Memory B cell (primary cell): ENCODE measurements around the gene TTC28.
"Not testable (repeated sequence)": the region's sequence is repeated elsewhere in the genome, so short reads cannot be mapped to it uniquely, and the experiment has no call there.

ENCODE experiments used
- ATAC-seq: fragments of 150-1000 bp; cut with Tn5 transposase; 2 replicates; pipeline ENCODE4 v1.10.0; 2021; ENCODE audit warnings: low read depth, mild to moderate bottlenecking, moderate library complexity
- DNase-seq, 2 donors: peaks; one replicate each; pipeline ENCODE4 v3.0.0; 2022; ENCODE audit warnings: low spot score in 2 of 2
- H3K27ac Mint-ChIP-seq: one replicate; pipeline ENCODE4 v1.8.0; 2022; ENCODE audit warnings: mild to moderate bottlenecking, moderate library complexity, mixed read lengths
- H3K27me3 Mint-ChIP-seq: one replicate; pipeline ENCODE4 v1.8.0; 2022; ENCODE audit warnings: mixed read lengths
- H3K36me3 Mint-ChIP-seq: one replicate; pipeline ENCODE4 v1.8.0; 2022; ENCODE audit warnings: mild to moderate bottlenecking, mixed read lengths
- H3K4me1 Mint-ChIP-seq: one replicate; pipeline ENCODE4 v1.8.0; 2022; ENCODE audit warnings: mixed read lengths
- H3K4me3 Mint-ChIP-seq: one replicate; pipeline ENCODE4 v1.8.0; 2022; ENCODE audit warnings: mild to moderate bottlenecking, moderate library complexity, mixed read lengths
- H3K9me3 Mint-ChIP-seq: one replicate; pipeline ENCODE4 v1.8.0; 2022; ENCODE audit warnings: mixed read lengths

The TTC28 gene

DNA sequence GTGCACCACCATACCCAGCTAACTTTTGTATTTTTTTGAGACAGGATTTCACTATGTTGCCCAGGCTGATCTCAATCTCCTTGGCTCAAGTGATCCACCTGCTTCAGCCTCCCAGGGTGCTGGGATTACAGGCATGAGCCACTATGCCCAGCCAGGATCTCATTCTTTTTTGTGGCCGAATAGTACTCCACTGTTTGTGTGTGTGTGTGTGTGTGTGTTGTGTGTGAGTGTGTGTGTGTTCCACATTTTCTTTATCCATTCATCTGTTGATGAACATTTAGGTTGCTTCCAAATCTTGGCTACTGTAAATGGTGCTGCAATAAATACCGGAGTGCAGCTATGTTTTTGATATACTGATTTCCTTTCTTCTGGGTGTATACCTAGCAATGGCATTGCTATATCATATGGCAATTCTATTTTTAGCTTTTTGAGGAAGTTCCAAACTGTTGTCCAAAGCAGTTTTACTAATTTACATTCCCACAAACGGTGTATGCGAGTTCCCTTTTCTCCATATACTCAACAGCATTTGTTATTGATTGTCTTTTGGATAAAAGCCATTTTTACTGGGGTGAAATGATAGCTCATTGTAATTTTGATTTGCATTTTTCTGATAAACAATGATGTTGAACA, 105.4 kb downstream of the TTC28 start:
- no peaks in the 10 kb centered on the region for H3K36me3 Mint-ChIP-seq
- H3K27ac Mint-ChIP-seq = no peak overlapping the region
- H3K9me3 Mint-ChIP-seq = no peaks in the 10 kb centered on the region
- H3K4me1 Mint-ChIP-seq = no peaks in the 10 kb centered on the region
- no peak overlapping the region for H3K4me3 Mint-ChIP-seq
- ATAC-seq = no peak
- DNase-seq = no peak
- H3K27me3 Mint-ChIP-seq = peaks cover 8% of the 10 kb centered on the region

DNA sequence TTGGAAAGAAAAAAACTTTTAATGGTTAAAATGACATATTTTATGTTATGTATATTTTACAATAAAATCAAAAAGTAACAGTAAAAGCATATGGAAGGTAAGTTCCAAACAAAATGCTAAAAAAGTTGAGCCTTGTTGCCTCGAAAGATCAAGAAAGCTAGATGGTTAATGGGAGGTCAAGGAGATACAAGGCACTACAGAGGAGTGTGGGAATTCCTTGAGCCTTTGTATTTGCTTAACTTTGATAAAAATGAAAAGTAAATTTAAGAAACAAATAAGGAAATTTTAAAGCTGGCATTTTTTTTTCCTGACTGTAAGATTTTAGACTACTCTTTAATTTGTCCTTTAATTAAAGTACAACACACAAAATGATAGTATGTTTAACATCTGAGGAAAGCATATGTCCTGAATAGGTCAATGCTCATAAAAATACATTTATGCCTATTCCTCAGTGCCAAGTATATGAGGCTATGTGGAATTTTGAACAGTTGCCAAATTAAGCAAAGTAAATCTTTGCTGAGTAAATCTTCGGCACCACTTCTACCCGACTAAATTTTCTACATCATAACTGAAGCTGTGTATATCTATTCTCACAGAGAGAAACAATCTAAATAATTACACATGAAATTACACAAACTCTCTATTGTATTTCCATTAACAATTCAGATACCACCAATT, 108.8 kb downstream of the TTC28 start:
- DNase-seq (no peak), ATAC-seq (no peak)
- H3K36me3 Mint-ChIP-seq = no peaks in the 10 kb centered on the region
- no peak overlapping the region for H3K4me3 Mint-ChIP-seq
- no peak overlapping the region for H3K27ac Mint-ChIP-seq
- peaks cover 6% of the 10 kb centered on the region for H3K27me3 Mint-ChIP-seq
- no peaks in the 10 kb centered on the region for H3K4me1 Mint-ChIP-seq
- H3K9me3 Mint-ChIP-seq = no peaks in the 10 kb centered on the region

DNA sequence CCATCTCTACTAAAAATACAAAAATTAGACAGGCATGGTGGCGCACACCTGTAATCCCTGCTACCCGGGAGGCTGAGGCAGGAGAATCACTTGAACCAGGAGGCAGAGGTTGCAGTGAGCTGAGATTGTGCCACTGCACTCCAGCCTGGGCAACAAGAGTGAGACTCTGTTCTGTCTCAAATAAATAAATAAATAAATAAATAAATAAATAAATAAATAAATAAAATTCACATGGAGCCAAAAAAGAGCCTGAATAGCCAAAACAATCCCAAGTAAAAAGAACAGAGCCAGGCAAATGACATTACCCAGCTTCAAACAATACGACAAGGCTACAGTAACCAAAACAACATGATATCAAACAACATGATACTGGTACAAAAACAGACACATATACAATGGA, 110.7 kb downstream of the TTC28 start:
- not testable (repeated sequence) for H3K4me1 Mint-ChIP-seq, H3K4me3 Mint-ChIP-seq, ATAC-seq, H3K9me3 Mint-ChIP-seq, DNase-seq, H3K27ac Mint-ChIP-seq, H3K27me3 Mint-ChIP-seq, H3K36me3 Mint-ChIP-seq

DNA sequence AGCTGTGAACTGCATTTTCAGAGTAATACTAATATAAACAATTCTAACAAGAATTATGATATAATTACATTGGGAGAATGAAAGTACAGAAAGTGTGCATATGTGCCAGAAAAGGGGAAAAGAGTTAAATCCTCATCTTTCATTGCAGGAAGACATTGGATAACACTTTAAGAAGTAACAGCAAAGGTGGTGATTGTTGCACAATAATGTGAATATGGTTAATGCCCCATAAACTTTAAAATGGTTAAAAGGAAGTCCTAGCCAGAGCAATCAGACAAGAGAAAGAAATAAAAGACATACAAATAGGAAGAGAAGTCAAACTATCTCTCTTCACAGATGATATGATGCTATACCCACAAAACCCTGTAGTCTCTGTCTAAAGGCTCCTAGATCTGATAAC, 111.5 kb downstream of the TTC28 start:
- DNase-seq = no peak
- no peak for ATAC-seq
- Mint-ChIP-seq H3K27me3 (peaks cover 9% of the 10 kb centered on the region), H3K4me1 (no peaks in the 10 kb centered on the region), H3K36me3 (no peaks in the 10 kb centered on the region), H3K4me3 (no peak overlapping the region), H3K9me3 (no peaks in the 10 kb centered on the region), H3K27ac (no peak overlapping the region)

DNA sequence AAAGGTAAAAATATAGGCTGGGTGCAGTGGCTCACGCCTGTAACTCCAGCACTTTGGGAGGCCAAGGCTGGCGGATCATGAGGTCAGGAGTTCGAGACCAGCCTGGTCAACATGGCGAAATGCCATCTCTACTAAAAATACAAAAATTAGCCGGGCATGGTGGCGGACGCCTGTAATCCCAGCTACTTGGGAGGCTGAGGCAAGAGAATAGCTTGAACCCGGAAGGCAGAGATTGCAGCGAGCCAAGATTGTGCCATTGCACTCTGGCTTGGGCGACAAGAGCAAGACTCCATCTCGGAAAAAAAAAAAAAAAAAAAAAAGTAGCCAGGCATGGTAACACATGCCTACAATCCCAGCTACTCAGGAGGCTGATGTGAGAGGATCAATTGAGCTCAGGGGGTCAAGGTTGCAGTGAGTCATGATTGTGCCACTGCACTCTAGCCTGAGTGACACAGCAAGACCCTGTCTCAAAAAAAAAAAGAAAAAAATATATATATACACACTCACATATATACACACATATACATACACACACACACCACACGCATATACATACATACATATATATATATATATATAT, 112.6 kb downstream of the TTC28 start:
- DNase-seq, H3K27ac Mint-ChIP-seq, H3K27me3 Mint-ChIP-seq, H3K4me3 Mint-ChIP-seq, H3K4me1 Mint-ChIP-seq, H3K36me3 Mint-ChIP-seq, ATAC-seq, H3K9me3 Mint-ChIP-seq: not testable (repeated sequence)

DNA sequence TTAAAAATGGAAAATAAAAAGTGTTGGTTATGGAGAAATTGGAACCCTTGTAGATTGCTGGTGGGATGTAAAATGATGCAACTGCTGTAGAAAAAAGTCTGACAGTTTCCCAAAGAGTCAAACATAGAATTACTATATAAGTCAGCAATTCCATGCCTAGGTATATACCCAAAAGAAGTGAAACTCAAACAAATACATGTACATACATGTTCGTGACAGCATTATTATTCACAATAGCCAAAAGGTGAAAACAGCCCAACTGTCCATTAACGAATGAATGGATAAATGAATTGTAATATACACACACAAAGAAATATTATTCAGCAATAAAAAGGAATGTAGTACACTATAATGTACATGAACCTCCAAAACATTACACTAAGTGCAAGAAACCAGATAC, 116.0 kb downstream of the TTC28 start:
- ATAC-seq (no peak), DNase-seq (no peak)
- H3K9me3 Mint-ChIP-seq = no peaks in the 10 kb centered on the region
- H3K27ac Mint-ChIP-seq = no peak overlapping the region
- H3K27me3 Mint-ChIP-seq = peaks cover 20% of the 10 kb centered on the region
- no peak overlapping the region for H3K4me3 Mint-ChIP-seq
- H3K4me1 Mint-ChIP-seq = no peaks in the 10 kb centered on the region
- no peaks in the 10 kb centered on the region for H3K36me3 Mint-ChIP-seq

DNA sequence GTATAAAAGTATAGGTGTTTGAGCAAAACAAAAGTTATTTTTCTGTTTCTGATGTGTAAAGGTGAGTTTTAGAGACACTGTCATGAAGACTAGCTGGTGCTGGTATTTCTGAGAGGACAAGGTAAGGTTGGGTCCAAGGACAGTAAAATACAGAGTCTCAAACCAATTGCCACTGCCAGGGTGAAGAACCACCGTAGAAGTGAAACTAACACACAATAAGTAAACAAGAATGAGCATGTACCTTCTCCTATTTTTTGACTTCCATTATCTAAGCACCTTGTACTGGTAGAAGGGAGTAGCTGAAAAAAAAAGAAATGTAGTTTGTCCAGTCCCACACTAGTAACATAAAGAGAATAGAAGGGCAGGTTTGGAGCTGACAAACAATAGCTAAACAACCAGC, 117.3 kb downstream of the TTC28 start:
- no peak for ATAC-seq

DNA sequence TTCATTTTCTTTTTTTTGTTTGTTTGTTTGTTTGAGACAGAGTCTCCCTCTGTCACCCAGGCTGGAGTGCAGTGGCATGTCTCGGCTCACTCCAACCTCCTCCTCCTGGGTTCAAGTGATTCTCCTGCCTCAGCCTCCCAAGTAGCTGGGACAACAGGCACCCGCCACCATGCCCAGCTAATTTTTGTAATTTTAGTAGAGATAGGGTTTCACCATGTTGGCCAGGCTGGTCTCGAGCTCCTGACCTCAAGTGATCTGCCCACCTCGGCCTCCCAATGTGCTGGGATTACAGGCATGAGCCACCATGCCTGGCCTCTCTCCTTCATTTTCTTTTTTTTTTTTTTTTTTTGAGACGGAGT, 118.9 kb downstream of the TTC28 start:
- not testable (repeated sequence) for H3K27ac Mint-ChIP-seq, H3K4me3 Mint-ChIP-seq, DNase-seq, ATAC-seq, H3K36me3 Mint-ChIP-seq, H3K9me3 Mint-ChIP-seq, H3K4me1 Mint-ChIP-seq
- H3K27me3 Mint-ChIP-seq = peaks cover 13% of the 10 kb centered on the region

More for the DNA sequence above, 117.3 kb downstream of the TTC28 start:
- H3K4me3 Mint-ChIP-seq = no peak overlapping the region
- no peaks in the 10 kb centered on the region for H3K36me3 Mint-ChIP-seq
- H3K9me3 Mint-ChIP-seq = peaks cover under 1% of the 10 kb centered on the region
- no peak for DNase-seq
- peaks cover 18% of the 10 kb centered on the region for H3K27me3 Mint-ChIP-seq
- H3K4me1 Mint-ChIP-seq = no peaks in the 10 kb centered on the region
- no peak overlapping the region for H3K27ac Mint-ChIP-seq

DNA sequence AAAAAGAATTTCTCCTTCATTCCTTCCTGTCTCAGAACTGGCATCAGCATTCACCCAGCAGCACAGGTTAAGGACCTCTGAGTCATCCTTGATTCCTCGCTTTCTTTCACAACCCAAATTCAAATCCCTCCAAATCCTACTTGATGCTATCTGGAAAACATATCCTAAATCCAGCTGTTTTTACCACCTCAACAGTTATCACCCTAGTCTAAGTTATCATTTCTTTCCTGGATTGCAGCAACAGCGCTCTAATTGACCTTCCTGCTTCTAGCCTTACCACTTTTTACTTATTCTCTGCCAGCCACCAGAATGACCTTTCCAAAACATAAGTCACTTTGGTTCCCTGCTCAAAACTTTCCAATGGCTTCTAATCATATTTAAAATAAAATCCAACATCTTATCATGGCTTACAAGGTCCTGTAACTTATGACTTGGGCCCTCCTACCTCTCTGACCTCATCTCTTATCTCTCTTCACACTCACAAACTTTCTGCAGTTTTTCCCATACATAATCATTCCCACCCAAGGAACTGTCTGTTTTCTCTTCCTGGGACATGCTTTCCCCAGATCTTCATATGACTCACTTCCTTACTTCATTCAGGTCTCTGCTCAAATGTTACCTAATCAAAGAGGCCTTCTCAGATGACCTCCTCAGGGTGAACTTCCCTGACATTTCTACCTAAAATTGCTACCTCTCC, 119.4 kb downstream of the TTC28 start:
- no peak for DNase-seq
- no peak overlapping the region for H3K27ac Mint-ChIP-seq

DNA sequence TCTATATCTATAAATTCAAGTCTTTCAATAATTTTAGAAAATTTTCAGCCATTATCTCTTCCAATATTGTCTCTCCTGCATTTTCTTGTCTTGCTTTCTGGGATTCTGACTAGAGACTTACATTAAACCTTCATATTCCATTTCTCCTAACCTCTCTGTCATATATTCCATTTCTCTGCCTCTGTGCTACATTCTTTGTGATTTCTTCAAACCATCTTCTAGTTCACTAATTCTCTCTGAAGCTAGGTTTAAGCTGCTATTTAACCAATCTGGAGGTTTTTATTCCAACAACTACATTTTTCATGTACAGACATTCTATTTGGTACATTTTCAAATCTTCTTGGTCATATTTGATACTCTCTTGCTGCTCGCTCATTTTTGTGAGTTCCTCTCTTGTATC, 122.5 kb downstream of the TTC28 start:
- Mint-ChIP-seq H3K27me3 (peaks cover 10% of the 10 kb centered on the region), H3K4me1 (no peaks in the 10 kb centered on the region), H3K36me3 (no peaks in the 10 kb centered on the region), H3K27ac (no peak overlapping the region), H3K9me3 (peaks cover 5% of the 10 kb centered on the region), H3K4me3 (no peak overlapping the region)
- ATAC-seq (no peak), DNase-seq (no peak)

More for the DNA sequence above, 119.4 kb downstream of the TTC28 start:
- Mint-ChIP-seq H3K27me3 (peaks cover 12% of the 10 kb centered on the region), H3K36me3 (no peaks in the 10 kb centered on the region), H3K4me3 (no peak overlapping the region), H3K9me3 (peaks cover 3% of the 10 kb centered on the region), H3K4me1 (no peaks in the 10 kb centered on the region)
- ATAC-seq = no peak

DNA sequence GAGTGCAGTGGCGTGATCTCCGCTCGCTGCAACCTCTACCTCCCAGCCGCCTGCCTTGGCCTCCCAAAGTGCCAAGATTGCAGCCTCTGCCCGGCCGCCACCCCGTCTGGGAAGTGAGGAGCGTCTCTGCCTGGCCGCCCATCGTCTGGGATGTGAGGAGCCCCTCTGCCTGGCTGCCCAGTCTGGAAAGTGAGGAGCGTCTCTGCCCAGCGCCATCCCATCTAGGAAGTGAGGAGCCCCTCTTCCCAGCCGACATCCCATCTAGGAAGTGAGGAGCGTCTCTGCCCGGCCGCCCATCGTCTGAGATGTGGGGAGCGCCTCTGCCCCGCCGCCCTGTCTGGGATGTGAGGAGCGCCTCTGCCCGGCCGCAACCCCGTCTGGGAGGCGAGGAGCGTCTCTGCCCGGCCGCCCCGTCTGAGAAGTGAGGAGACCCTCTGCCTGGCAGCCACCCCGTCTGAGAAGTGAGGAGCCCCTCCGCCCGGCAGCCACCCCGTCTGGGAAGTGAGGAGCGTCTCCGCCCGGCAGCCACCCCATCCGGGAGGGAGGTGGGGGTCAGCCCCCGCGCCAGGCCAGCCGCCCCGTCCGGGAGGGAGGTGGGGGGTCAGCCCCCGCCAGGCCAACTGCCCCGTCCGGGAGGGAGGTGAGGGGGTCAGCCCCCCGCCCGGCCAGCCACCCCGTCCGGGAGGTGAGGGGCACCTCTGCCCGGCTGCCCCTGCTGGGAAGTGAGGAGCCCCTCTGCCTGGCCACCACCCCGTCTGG, 126.4 kb downstream of the TTC28 start:
- H3K27ac Mint-ChIP-seq, H3K9me3 Mint-ChIP-seq, DNase-seq, H3K4me1 Mint-ChIP-seq, H3K4me3 Mint-ChIP-seq, ATAC-seq, H3K36me3 Mint-ChIP-seq, H3K27me3 Mint-ChIP-seq: not testable (repeated sequence)

DNA sequence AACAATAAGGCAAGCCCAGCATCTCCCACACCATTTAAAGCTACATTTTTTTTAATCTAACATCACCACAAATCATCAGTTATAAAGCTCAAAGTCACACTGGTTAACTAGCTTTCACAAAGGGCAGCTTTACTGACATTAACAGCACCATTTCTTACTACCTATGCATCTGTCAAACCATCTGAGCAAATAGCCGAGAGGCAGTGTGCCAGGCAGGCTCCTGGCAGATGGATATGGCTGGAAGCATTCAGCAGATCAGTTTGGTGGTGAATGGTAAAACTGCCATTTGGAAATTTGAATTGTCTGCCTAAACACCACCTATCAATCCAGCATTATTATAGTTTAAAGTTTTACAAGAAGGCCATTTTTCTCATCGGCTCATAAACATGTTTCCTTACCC, 131.2 kb downstream of the TTC28 start:
- ATAC-seq (no peak), DNase-seq (no peak)
- H3K4me1 Mint-ChIP-seq = no peaks in the 10 kb centered on the region
- H3K27ac Mint-ChIP-seq = no peak overlapping the region
- no peak overlapping the region for H3K4me3 Mint-ChIP-seq
- no peaks in the 10 kb centered on the region for H3K27me3 Mint-ChIP-seq
- H3K9me3 Mint-ChIP-seq = peaks cover 1% of the 10 kb centered on the region
- H3K36me3 Mint-ChIP-seq = no peaks in the 10 kb centered on the region

DNA sequence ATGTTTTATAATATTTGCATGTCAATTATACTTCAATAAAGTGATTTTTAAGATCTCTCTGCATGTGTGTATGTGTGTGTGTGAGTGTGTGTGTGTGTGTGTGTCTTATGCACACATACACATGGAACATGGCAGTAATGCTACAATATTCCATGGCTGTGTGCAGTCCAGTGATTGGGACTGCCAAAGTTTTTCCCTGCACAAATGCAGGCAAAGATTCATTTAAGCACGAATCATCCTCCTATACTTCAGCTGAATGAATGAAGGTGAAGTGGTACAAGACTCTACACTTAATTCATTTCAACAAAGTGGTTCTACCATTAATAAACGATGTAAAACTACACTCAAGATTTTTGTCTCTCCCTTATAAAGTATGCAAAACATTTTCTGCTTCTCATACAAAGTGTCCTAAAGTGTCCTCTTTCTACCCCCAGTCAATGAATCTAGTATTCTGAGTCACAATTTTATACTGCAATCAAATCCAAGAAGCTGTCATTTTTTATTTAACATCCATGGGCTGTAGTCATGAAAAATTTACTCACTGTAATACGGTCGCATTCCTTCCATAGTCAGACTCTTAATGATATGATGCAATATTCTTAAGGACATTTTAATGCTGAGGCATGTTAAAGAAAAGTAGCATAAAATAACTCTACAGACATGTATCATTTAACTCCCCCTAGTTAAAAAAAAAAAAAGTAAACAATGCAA, 132.4 kb downstream of the TTC28 start:
- Mint-ChIP-seq H3K4me3 (no peak overlapping the region), H3K4me1 (no peaks in the 10 kb centered on the region)
- DNase-seq = no peak

More for the DNA sequence above, 132.4 kb downstream of the TTC28 start:
- Mint-ChIP-seq H3K27ac (no peak overlapping the region), H3K9me3 (peaks cover 6% of the 10 kb centered on the region), H3K27me3 (peaks cover 5% of the 10 kb centered on the region), H3K36me3 (peaks cover 2% of the 10 kb centered on the region)
- ATAC-seq = no peak
